Neural cell (in vitro differentiated cells): ENCODE measurements around the gene TNF. TPM values are rescaled to one million over a fixed set of nuclear protein-coding genes. Genes with fewer than 3 reads are reported as not detected.

Experiments used
- H2AFZ ChIP-seq: fragments of 200-600, 300-800 bp; sonication (generic), shearing (Covaris generic); 2 replicates; pipeline ENCODE4 v1.6.0; 2014; ENCODE audit warnings: low read depth, mild to moderate bottlenecking, antibody characterized with exemption, low read length, moderate library complexity
- H3F3A ChIP-seq: fragments of 200-600 bp; shearing (Covaris generic); 2 replicates; pipeline ENCODE4 v1.6.1; 2016; ENCODE audit warnings: mild to moderate bottlenecking, moderate library complexity, mixed read lengths, antibody characterized with exemption, low read length; ENCODE audit not compliant: insufficient read depth, poor library complexity, severe bottlenecking
- H3K27ac ChIP-seq: fragments of 200-600, 300-800 bp; sonication (generic), shearing (Covaris generic); 2 replicates; pipeline ENCODE4 v1.5.1; 2014; ENCODE audit warnings: mild to moderate bottlenecking, low read length, moderate library complexity
- H3K27me3 ChIP-seq: fragments of 300-800, 200-600 bp; sonication (generic), shearing (Covaris generic); 2 replicates; pipeline ENCODE4 v1.6.0; 2014; ENCODE audit warnings: mild to moderate bottlenecking, low read depth, low read length, moderate library complexity; ENCODE audit not compliant: insufficient read depth
- H3K36me3 ChIP-seq: fragments of 300-800, 200-600 bp; sonication (generic), shearing (Covaris generic); 2 replicates; pipeline ENCODE4 v1.5.1; 2014; ENCODE audit warnings: mild to moderate bottlenecking, antibody characterized with exemption, low read length, moderate library complexity; ENCODE audit not compliant: insufficient read depth
- H3K4me2 ChIP-seq: fragments of 300-800, 200-600 bp; sonication (generic), shearing (Covaris generic); 2 replicates; pipeline ENCODE4 v1.6.0; 2014; ENCODE audit warnings: mild to moderate bottlenecking, low read length
- H3K4me3 ChIP-seq: fragments of 300-800, 200-600 bp; sonication (generic), shearing (Covaris generic); 2 replicates; pipeline ENCODE4 v1.5.1; 2014; ENCODE audit warnings: mild to moderate bottlenecking, low read length, moderate library complexity
- H3K79me2 ChIP-seq: fragments of 200-600 bp; shearing (Covaris generic); replicated peaks from 2 replicates; pipeline ENCODE4 v1.6.0; 2014; ENCODE audit warnings: mild to moderate bottlenecking, low read length, moderate library complexity; ENCODE audit not compliant: insufficient read depth
- H3K9ac ChIP-seq: fragments of 300-800, 200-600 bp; sonication (generic), shearing (Covaris generic); 2 replicates; pipeline ENCODE4 v1.6.1; 2016; ENCODE audit warnings: mild to moderate bottlenecking, low read length, mixed read lengths
- H3K9me2 ChIP-seq: fragments of 200-600 bp; shearing (Covaris generic); 2 replicates; pipeline ENCODE4 v1.6.1; 2016; ENCODE audit warnings: mild to moderate bottlenecking, low read length, mixed read lengths; ENCODE audit not compliant: insufficient read depth
- H3K9me3 ChIP-seq: fragments of 200-600, 300-800 bp; sonication (generic), shearing (Covaris generic); 2 replicates; pipeline ENCODE4 v1.6.1; 2016; ENCODE audit warnings: mild to moderate bottlenecking, mixed run types, low read length, moderate library complexity, mixed read lengths
- H4K20me1 ChIP-seq: fragments of 200-600 bp; shearing (Covaris generic); 2 replicates; pipeline ENCODE4 v1.6.1; 2016; ENCODE audit warnings: mild to moderate bottlenecking, mixed run types; ENCODE audit not compliant: insufficient read depth
- EP300 ChIP-seq: fragments of 450-650 bp; conservative IDR thresholded peaks from 2 replicates; pipeline ENCODE4 v1.6.1; 2014; ENCODE audit warnings: antibody characterized with exemption, mild to moderate bottlenecking, moderate library complexity; ENCODE audit not compliant: poor library complexity, severe bottlenecking
- EZH2 ChIP-seq: fragments of 200-600, 300-800 bp; shearing (Covaris generic), sonication (generic); IDR thresholded peaks from 2 replicates; pipeline ENCODE4 v1.6.1; 2014; ENCODE audit warnings: antibody characterized with exemption, low read length, borderline replicate concordance, mild to moderate bottlenecking; ENCODE audit not compliant: insufficient read depth, poor library complexity, severe bottlenecking
- MXI1 ChIP-seq: fragments of 450-650 bp; conservative IDR thresholded peaks from 2 replicates; pipeline ENCODE4 v1.6.1; 2014; ENCODE audit warnings: antibody characterized with exemption, mild to moderate bottlenecking; ENCODE audit not compliant: poor library complexity, severe bottlenecking
- POLR2AphosphoS5 ChIP-seq: IDR thresholded peaks from 2 replicates; pipeline ENCODE4 v1.6.1; 2012
- RAD21 ChIP-seq: fragments of 450-650 bp; conservative IDR thresholded peaks from 2 replicates; pipeline ENCODE4 v1.6.1; 2014; ENCODE audit warnings: antibody characterized with exemption, mild to moderate bottlenecking, moderate library complexity
- SMC3 ChIP-seq: fragments of 450-650 bp; conservative IDR thresholded peaks from 2 replicates; pipeline ENCODE4 v1.6.1; 2014; ENCODE audit warnings: antibody characterized with exemption, mild to moderate bottlenecking, moderate library complexity; ENCODE audit not compliant: poor library complexity
- TAF1 ChIP-seq: IDR thresholded peaks from 2 replicates; pipeline ENCODE4 v1.6.1; 2012; ENCODE audit warnings: low read depth
- polyA plus RNA-seq: library from polyadenylated mRNA; depleted of rRNA; stranded (reverse); fragments of >200 nt; gene quantifications from 2 replicates; pipeline ENCODE4 v1.2.3, GENCODE V29; 2014
- TF ChIP-seq, protein P1 (sequence below): IDR thresholded peaks from 2 replicates; pipeline ENCODE4 v1.6.1; 2012; ENCODE audit warnings: borderline replicate concordance
- TF ChIP-seq, protein P2 (sequence below): fragments of 450-650 bp; IDR thresholded peaks from 2 replicates; pipeline ENCODE4 v1.5.1; 2014; ENCODE audit warnings: antibody characterized with exemption, mild to moderate bottlenecking, moderate library complexity; ENCODE audit not compliant: poor library complexity, severe bottlenecking

Gene TNF
- polyA plus RNA-seq, 1 donor from 2014 or later, result not detected

DNA sequence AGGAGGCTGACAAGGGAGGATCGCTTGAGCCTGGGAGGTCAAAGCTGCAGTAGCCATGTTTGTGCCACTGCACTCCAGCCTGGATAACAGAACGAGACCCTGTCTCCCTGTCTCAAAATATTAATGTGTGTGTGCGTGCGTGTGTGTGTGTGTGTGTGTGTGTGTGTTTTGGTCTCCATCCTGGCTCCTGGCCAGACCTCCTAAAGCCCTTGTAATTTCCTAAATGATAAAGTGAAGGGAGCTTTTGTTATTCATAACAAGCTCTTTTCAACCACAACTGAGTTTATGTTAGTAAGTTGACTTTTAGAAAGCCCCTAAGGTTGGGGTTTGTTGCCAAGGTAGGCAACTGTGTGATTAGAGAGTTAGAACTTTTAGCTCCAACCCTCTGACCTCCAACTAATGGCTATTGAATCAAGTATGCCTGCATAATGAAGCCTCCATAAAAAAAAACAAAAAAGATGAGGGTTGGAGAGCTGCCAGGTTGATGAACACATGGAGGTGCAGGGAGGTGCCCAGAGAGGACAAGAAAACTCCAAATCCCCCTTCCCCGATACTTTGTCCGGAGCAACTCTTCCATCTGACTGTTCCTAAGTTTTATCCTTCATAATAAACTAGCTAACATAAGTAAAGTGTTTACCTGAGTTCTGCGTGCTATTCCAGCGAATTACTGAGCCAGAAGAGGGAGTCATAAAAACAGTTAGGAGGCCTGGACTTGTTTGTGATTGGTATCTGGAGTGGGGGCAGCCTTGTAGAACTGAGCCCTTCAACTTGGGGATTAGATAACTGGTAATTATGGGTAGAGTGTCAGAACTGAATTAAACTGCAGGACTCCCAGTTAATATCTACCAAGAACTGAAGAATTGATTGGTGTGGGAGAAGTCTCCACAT lies 34.4 kb downstream of the TNF start:
- no peaks in the 10 kb centered on the region for H4K20me1 ChIP-seq
- H3F3A ChIP-seq, result no peaks in the 10 kb centered on the region
- H3K79me2 ChIP-seq, result no peaks in the 10 kb centered on the region
- H3K27me3 ChIP-seq, result no peaks in the 10 kb centered on the region
- TF ChIP-seq, protein P1, sequence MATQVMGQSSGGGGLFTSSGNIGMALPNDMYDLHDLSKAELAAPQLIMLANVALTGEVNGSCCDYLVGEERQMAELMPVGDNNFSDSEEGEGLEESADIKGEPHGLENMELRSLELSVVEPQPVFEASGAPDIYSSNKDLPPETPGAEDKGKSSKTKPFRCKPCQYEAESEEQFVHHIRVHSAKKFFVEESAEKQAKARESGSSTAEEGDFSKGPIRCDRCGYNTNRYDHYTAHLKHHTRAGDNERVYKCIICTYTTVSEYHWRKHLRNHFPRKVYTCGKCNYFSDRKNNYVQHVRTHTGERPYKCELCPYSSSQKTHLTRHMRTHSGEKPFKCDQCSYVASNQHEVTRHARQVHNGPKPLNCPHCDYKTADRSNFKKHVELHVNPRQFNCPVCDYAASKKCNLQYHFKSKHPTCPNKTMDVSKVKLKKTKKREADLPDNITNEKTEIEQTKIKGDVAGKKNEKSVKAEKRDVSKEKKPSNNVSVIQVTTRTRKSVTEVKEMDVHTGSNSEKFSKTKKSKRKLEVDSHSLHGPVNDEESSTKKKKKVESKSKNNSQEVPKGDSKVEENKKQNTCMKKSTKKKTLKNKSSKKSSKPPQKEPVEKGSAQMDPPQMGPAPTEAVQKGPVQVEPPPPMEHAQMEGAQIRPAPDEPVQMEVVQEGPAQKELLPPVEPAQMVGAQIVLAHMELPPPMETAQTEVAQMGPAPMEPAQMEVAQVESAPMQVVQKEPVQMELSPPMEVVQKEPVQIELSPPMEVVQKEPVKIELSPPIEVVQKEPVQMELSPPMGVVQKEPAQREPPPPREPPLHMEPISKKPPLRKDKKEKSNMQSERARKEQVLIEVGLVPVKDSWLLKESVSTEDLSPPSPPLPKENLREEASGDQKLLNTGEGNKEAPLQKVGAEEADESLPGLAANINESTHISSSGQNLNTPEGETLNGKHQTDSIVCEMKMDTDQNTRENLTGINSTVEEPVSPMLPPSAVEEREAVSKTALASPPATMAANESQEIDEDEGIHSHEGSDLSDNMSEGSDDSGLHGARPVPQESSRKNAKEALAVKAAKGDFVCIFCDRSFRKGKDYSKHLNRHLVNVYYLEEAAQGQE, result no peak
- TF ChIP-seq RAD21 (no peak), TAF1 (no peak), EZH2 (no peak), SMC3 (no peak), MXI1 (no peak), EP300 (no peak), POLR2AphosphoS5 (no peak)
- TF ChIP-seq, protein P2, sequence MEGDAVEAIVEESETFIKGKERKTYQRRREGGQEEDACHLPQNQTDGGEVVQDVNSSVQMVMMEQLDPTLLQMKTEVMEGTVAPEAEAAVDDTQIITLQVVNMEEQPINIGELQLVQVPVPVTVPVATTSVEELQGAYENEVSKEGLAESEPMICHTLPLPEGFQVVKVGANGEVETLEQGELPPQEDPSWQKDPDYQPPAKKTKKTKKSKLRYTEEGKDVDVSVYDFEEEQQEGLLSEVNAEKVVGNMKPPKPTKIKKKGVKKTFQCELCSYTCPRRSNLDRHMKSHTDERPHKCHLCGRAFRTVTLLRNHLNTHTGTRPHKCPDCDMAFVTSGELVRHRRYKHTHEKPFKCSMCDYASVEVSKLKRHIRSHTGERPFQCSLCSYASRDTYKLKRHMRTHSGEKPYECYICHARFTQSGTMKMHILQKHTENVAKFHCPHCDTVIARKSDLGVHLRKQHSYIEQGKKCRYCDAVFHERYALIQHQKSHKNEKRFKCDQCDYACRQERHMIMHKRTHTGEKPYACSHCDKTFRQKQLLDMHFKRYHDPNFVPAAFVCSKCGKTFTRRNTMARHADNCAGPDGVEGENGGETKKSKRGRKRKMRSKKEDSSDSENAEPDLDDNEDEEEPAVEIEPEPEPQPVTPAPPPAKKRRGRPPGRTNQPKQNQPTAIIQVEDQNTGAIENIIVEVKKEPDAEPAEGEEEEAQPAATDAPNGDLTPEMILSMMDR, result no peak
- no peak overlapping the region for H2AFZ ChIP-seq
- H3K4me3 ChIP-seq, result no peak overlapping the region
- no peak overlapping the region for H3K27ac ChIP-seq
- no peaks in the 10 kb centered on the region for H3K36me3 ChIP-seq
- H3K9me2 ChIP-seq, result no peaks in the 10 kb centered on the region
- no peaks in the 10 kb centered on the region for H3K9me3 ChIP-seq
- H3K9ac ChIP-seq, result no peak overlapping the region
- no peak overlapping the region for H3K4me2 ChIP-seq

DNA sequence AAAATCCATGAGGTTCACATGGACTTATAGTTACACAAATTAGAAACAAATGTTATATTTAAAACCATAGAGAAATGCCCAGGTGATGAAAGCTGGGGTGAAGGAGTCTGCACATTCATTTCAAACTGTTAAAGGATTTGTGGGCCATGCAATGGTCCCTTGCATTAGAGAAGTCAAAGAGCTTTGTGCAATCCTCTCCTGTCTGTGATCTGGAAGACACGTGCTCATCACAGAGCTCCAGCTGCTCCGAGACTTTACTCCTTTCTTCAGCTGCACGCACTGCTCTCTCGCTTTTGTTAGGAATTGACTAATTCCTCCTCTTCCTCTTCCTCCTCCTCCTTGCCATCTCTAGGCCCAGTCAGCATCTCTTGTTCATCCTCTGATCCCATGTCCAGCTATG lies 35.6 kb downstream of the TNF start:
- H3K9me2 ChIP-seq, result no peaks in the 10 kb centered on the region
- H3F3A ChIP-seq, result no peaks in the 10 kb centered on the region
- H3K9me3 ChIP-seq, result no peaks in the 10 kb centered on the region
- H3K4me3 ChIP-seq, result no peak overlapping the region
- no peak overlapping the region for H3K9ac ChIP-seq
- no peak overlapping the region for H3K27ac ChIP-seq
- no peak overlapping the region for H2AFZ ChIP-seq
- H4K20me1 ChIP-seq, result no peaks in the 10 kb centered on the region
- no peak for TF ChIP-seq SMC3
- TF ChIP-seq, protein P1, result no peak
- no peak for TF ChIP-seq MXI1
- TF ChIP-seq TAF1, result no peak
- no peak for TF ChIP-seq RAD21
- TF ChIP-seq, protein P2, result no peak
- no peak for TF ChIP-seq EP300
- no peak for TF ChIP-seq POLR2AphosphoS5
- TF ChIP-seq EZH2, result no peak
- H3K27me3 ChIP-seq, result no peaks in the 10 kb centered on the region
- H3K4me2 ChIP-seq, result no peak overlapping the region
- no peaks in the 10 kb centered on the region for H3K79me2 ChIP-seq
- no peaks in the 10 kb centered on the region for H3K36me3 ChIP-seq
